Activated CD4-positive, alpha-beta T cell treated with anti-CD3 and anti-CD28 coated beads, Interleukin-2, amount 50 U/mL, for 4 hours (primary cell): ENCODE results near the gene MRPS2.
"Not testable (repeated sequence)": the region's sequence is repeated elsewhere in the genome, so short reads cannot be mapped to it uniquely, and the experiment has no call there.

Experiments used
- DNase-seq, 2 experiments: peaks; one replicate each; pipeline ENCODE4 v3.0.0-alpha.2; 2020

MRPS2 gene

GRCh38 chr9:135516132-135516860 is 15.8 kb downstream of the MRPS2 start:
- no peak for DNase-seq

GRCh38 chr9:135517407-135517822 is 16.9 kb downstream of the MRPS2 start:
- DNase-seq = no peak

DNA sequence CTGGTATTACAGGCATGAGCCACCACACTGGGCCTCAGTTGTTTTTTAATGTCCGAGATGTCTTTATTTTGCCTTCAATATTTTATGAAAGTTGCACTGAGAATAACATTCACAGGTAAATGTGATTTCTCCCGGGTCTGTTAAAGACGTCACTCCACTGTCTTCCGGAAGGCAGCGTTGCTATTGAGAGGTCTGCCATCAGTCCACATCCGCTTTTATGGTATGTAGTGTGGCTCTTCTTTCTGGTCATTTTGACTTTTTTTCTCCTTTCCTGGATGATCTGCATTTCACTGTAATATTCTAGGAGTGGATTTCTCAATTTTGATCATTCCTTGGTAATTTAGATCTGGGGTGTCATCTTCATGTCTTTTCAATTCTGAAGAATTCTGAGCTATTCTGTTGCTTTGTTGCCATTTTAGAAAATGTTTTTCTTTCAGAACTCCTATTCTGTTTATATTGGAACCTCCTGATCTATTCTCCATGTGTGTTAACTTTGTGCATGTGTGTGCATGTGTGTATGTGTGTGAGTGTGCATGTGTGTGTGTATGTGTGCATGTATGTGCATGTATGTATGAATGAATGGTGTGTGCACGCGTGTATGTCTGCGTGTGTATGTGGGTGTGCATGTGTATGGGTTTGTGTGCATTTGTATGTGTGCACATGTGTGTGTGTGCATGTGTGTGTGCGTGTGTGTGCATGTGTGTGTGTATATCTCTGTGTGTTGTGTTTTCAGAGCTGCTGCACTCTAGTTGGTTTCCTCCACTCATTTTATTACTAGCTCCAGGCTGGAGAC is 18.9 kb downstream of the MRPS2 start:
- no peak for DNase-seq

DNA sequence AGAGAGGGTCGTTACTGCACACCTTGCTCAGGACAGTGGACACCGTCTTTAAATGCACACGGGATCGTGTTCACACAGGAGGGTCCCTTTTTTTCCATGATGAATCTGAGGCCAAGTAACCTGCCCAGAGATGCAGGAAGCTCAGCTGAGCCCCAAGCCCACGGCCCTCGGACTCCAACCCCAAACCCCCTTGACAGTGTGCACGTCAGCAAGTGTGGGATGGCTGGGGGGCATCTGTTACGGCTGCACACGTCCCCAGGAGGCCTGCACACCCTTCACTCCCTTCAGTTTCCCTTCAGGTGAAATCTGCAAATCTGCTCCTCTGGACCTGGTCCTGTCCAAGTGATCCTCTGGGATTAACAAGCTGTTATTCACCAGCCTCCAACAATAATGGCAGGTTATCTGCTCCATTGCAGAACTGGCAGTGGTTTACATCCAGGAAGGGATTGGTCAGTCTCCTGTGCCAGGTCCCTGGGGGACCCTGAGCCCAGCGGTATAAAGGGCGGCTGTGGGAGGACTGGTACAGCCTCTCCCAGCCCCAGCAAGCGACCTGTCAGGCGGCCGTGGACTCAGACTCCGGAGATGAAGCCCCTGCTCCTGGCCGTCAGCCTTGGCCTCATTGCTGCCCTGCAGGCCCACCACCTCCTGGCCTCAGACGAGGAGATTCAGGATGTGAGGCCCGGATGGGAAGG is 20.6 kb downstream of the MRPS2 start, which contains the start of gene LCN1:
TSS of gene LCN1 (plus strand) at position 525 of the 692 bp plus-strand sequence. CDS start at position 583, 58 bp downstream.
- no peak for DNase-seq

GRCh38 chr9:135521608-135522095 is 21.2 kb downstream of the MRPS2 start:
- DNase-seq = no peak

GRCh38 chr9:135522137-135522877 is 21.8 kb downstream of the MRPS2 start:
- DNase-seq = no peak

DNA sequence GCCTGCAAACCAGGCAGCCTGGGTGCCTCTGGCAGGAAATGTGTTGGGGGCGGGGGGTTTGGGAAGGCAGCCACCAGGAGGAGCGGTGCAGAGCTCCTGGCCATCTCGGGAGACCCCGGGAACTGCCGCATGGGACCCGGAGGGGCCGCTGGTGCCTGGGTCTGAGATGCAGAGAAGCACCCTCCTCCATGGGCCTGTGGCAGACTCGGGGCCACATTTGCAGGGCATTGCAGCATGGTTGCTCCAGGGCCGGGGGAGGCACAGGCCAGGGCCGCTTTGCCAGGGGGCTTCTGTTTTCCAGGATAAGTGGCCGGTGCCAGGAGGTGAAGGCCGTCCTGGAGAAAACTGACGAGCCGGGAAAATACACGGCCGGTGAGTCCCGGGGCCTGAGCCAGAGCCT is 22.4 kb downstream of the MRPS2 start:
- DNase-seq = no peak

GRCh38 chr9:135523521-135524129 is 23.1 kb downstream of the MRPS2 start:
- no peak for DNase-seq

GRCh38 chr9:135524130-135524861 is 23.8 kb downstream of the MRPS2 start:
- DNase-seq = no peak

GRCh38 chr9:135525241-135526088 is 25.0 kb downstream of the MRPS2 start:
- DNase-seq = no peak

- DNase-seq = no peak
These were observed 25.7 kb downstream of the MRPS2 start for GRCh38 chr9:135526089-135526729.

GRCh38 chr9:135526730-135527571 is 26.5 kb downstream of the MRPS2 start:
- DNase-seq = no peak

DNA sequence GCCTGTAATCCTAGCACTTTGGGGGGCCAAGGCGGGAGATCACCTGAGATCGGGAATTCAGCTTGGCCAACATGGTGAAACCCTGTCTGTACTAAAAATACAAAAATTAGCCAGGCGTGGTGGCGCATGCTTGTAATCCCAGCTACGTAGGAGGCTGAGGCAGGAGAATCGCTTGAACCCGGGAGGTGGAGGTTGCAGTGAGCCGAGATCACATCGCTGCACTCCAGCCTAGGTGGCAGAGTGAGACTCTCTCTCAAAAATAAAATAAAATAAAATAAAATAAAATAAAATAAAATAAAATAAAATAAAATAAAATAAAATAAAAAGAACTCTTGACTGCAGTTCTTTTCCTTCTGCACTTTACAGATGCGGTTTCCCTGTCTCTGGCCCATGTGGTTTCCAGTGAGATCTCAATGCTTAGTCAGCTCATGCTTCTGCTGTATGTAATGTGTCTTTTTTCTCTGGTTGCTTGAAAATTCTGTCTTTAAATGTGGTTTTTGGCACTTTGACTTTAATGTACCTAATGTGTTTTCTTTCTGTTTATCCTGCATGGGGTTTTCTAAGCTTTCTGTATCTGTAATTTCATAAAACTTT is 28.5 kb downstream of the MRPS2 start:
- DNase-seq = not testable (repeated sequence)

DNA sequence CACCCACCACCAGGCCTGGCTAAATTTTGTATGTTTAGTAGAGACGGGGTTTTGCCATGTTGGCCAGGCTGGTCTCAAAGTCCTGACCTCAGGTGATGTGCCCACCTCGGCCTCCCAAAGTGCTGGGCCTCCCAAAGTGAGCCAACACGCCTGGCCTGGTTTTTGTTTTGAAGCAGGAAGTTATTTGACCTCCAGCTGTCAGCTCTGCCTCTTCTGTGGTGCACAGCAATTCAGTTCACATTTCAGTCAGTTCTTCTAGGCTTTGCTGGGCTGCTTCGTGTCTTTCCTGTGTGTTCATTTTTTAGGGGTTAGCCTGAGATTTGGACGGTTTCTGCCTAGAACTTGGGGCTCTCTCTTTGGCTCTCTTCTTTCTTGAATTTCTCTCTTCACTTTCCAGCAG is 29.7 kb downstream of the MRPS2 start:
- DNase-seq = no peak

DNA sequence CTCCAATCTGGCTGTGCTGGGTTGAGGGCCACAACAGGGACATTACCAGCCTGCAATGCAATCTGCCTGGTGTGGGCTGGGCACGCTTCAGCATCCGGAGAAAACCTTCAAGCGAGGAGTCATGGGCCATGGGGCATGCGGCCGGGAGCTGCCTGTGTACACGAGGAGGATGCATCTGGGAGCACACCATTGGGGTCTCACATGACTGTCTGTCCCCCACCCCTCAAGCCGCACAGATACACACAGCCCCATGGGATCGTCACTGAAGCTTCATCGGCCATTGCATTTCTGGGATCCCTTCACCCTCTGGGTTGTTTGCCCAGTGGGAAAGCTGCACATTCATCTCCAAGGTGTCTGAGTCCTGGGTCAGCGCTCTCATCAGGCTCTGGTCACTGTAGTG is 30.6 kb downstream of the MRPS2 start:
- DNase-seq = no peak

GRCh38 chr9:135533113-135533512 is 32.6 kb downstream of the MRPS2 start:
- DNase-seq = no peak

GRCh38 chr9:135533674-135534073 is 33.2 kb downstream of the MRPS2 start:
- DNase-seq = no peak

DNA sequence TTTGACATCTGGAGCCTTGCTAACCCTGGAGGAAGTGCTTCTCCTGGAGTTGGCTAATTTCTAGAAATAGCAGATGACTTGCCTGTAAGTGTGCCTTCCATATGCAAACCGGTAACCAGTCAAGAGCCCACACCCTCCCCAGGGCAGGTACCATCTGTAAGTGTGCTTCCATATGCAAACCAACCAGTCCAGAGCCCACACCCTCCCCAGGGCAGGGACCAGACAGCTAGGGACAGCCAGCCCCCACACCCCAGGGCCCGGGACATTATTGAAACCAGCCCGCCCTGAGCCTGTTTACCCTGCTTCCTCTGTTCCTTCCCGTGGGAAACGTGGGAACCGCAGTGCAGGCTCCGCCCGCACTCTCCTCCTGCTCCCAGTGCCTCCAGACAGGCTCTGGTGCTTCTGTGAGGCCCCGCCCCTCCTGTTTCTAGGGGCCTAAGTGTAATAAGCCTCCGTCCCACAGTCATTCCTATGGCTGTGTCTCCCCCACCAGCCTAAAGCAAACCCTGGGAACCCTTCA is 33.8 kb downstream of the MRPS2 start:
- not testable (repeated sequence) for DNase-seq
